Measurements from ENCODE around the gene CA11.
"Not testable (repeated sequence)": the region's sequence is repeated elsewhere in the genome, so short reads cannot be mapped to it uniquely, and the experiment has no call there.

The CA11 gene

DNA sequence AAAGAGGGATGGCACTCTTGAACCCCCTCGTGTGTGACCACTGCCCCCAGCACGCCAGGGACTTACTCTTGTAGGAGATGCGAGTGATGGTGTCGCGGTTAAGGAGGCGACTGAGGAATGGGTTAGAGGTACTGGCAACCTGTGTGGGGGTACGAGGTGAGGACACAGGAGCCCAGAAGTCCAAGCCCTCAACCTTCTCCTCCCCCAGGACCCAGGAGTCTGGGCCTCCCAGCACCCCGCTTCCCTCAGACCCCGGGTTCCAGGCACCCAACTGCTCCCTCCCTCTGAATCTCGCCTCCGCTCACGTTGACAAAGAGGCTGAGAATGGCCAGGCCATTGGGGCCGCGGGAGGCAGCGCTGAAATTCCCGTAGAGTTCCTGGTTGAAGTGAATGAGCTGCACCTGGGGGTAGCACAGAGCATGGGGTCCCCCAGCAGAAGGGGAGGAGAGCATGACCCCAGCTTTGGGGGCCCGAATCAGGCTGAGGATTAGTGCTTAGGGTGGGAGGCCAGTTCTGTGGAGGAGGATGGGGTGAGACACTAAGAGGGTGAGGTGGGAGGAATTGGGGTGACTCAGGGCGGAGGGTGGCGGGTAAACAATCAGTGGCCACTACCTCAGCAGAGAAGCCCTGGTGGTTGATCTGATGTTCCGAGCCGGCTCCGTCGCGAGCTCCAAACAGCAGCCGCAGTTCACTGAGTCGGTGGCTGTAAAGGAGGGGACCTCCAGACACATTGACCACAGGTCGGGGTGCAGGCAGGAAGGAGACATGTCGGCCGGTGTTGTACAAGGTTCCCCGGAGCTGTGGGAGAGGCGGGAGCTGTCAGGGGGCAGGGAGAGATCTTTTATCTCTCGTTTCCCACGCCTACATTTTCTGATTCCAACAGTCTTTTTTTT is 6.3 kb downstream of the CA11 start:
- DNase-seq = no peak

- DNase-seq = no peak
These were observed 7.1 kb downstream of the CA11 start for GRCh38 chr19:48638831-48639381.

DNA sequence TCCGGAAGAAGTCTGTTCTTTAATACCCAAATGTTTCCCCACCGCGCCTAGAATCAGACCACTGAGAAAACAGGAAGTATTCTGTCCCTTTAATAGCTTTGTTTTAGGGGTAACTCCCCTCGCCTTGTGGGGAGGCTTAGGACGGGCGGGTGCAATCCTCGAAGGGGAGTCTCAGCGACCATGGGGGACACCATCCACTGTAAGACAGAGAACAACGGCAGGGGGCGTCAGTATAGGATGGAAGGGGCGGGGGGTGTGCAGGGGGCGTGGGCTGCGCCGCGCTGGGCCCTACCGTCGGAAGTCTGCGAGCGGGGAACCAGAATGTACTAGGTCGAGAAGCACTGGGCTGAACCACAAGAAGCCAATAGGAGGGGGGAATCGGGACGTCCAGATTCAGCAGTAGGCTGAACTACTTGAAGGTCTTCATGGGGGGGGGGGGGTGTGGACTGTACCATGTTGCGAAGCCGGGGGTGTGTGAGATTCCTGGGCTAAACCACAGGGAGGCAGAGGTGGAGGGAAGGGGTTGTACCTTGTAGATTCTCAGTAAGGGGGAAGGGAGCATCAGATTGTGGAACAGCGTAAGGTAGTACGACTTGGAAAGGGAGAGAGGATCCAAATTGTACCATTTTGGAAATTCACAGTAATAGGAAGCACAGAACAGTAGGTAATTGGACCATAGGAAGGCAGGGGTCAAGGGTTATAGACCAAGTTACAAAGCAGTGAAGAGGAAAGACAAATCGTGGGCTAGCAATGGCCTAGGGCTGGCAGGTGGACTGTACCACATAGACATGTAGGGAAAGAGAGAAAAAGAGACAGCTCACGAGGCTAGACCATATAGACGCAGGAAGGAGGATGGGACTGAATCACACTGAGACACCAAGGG is 7.8 kb downstream of the CA11 start:
- no peak for DNase-seq

DNA sequence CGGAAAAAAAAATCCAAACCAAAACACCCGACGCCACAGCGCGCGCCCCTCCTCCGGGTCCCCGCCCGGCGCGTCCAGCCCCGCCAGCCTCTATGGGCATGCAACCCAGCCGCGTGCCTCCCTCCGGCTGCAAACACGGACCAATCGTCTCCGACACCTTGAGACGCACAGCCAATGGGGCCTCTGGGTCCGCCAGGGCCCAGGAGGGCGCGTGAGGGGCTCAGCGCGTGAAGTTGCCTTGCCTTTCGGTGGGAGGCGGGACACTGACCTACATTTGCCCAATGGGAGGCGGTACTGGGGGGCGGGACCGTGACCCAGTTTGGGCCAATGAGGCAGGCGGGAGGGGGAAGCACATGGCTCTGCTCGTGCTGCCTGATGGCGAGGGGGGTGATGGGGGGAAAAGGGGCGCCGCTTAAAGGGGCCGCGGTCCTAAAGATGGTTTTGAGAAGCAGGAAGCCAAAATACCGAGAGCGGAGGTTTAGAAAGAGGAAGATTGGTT is 8.5 kb downstream of the CA11 start:
- peak; percentile 88 for DNase-seq

- DNase-seq = no peak
These were observed 9.0 kb downstream of the CA11 start, which contains the start of gene DBP for GRCh38 chr19:48636859-48637448. DBP (minus strand) TSS chr19:48637379; CDS start chr19:48636994, 385 bp downstream.

DNA sequence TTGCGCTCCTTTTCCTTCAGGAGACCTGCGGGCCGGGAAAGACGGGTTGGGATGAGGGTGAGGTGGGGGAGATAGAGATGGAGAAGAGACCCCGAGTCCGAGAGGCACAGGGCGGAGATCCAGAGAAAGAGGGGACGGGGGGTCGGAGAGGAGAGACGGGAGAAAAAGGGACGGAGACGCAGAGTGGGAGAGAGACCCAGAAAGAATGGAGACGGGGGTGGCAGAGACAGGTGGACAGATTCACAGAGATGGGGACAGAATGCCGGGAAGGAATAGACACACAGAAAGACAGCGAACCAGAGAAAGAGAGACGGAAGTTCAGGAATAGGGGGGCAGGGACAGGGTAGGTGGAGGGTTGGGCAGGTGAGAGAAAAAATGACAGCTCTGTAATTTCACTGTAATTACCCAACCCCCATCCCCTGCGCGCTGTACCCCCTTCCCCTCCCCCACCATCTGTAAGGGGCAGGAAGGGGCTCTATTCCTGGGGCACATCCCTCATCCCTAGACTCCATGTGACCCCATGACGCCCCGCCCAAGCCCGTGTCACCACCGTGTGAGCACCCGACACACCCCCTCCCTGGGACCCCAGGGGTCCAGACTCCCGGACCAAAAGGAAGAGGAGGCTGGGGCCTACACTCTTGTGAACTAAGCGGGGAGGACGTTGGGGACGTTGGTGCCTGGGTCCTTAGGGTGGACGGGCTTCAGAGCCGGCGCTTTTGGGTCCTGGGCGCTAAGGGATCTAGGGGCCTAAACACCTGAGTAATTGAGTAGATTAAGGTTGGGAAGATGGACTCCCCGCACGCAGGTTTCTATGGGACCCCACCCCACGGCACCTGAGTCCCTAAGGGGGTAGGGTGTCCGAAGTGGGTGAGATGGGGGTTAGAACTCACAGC is 9.8 kb downstream of the CA11 start:
- no peak for DNase-seq

GRCh38 chr19:48635263-48635965 is 10.6 kb downstream of the CA11 start:
- DNase-seq = no peak

- peak; percentile 68 for DNase-seq
These were observed 11.3 kb downstream of the CA11 start for GRCh38 chr19:48634424-48635262.

GRCh38 chr19:48634036-48634342 is 12.0 kb downstream of the CA11 start:
- no peak for DNase-seq

DNA sequence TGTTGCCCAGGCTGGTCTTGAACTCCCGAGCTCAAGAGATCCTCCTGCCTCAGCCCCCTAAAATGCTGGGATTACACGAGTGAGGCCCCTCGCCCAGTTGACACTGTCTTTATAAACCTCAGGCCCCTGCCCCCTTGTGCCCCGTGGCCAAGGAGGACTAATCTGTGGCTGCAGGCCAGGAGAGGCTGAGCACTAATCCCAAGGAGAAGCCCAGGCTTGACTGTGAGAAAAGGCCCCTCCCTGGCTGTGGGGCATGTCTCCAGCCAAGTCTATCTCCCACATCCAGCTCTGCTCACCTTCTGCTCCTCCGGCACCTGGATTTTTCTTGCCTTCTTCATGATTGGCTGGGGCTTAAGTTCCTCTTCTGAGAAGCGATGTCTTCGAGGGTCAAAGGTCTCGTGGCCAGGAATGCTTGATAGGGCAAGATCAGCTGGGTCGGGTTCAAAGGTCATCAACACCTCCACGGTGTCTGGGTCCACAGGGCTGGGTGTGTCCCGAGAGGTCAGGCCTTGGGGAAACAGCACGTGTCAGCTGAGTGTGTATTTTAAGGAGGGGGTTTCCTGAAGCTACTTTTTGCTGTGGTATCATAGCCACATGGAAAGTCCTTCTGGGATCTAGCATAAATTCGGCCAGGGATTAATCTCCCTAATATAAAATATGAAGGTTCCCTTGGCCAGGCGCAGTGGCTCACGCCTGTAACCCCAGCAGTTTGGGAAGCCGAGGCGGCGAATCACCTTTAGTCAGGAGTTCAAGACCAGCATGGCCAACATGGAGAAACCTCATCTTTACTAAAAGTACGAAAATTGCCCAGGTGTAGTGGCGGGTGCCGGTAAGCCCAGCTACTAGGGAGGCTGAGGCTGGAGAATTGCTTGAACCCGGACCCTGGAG is 12.6 kb downstream of the CA11 start:
- no peak for DNase-seq

DNA sequence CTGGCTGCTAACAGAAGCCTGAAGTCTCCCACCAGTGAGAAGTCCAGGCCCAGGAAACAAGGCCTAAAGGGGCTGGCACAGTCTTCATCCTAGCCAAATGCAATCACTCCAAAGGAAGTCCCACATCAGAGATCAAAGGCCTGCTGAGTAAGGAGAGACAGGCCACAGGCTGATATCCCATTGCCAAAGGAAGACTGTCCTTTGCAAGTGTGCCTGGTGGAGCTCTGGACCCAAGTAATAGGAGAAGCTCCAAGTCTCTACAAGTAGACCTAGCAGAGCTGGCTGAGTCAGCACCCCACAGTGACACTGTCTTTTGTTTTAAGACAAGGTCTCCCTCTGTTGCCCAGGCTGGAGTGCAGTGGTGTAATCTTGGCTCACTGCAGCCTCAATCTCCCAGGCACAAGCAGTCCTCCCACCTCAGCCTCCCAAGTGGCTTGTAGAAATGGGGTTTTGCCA is 13.3 kb downstream of the CA11 start:
- DNase-seq = peak; percentile 25

- DNase-seq = not testable (repeated sequence)
These were observed 13.7 kb downstream of the CA11 start for GRCh38 chr19:48632286-48632685.

- DNase-seq = no peak
These were observed 14.8 kb downstream of the CA11 start for GRCh38 chr19:48631225-48631624.

DNA sequence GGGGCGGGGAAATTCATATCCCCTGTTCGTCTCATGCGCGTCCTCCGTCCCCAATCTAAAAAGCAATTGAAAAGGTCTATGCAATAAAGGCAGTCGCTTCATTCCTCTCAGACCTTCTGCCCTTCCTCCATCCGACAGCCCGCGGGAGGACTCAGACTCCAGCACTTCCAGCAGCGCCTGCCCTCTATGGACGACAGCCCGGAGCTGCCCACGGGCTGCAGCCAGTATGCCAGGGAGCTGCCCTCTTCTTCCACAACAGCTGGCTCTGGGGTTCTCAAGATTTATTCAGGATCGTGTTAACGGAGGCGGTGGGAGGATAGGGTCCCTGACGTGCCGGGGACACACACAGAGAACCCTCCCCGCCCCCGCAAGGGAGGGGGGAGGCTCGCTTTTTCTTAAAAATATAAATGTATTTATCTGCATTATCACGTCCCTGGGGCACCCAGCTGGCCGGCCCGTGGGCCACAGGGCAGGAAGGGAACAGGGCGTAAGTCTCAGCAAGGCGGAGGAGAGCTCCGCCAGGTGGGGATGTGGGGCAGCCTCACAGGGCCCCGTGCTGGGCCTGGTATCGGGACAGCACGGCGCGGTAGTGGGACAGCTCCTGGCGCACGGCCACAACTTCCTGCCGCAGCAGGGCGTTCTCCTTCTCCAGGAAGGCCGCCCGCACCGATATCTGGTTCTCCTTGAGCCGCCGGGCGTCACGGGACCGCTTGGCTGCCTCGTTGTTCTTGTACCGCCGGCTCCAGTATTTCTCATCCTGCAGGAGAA is 15.5 kb downstream of the CA11 start:
- no peak for DNase-seq

GRCh38 chr19:48629599-48630295 is 16.2 kb downstream of the CA11 start:
- DNase-seq = no peak

DNA sequence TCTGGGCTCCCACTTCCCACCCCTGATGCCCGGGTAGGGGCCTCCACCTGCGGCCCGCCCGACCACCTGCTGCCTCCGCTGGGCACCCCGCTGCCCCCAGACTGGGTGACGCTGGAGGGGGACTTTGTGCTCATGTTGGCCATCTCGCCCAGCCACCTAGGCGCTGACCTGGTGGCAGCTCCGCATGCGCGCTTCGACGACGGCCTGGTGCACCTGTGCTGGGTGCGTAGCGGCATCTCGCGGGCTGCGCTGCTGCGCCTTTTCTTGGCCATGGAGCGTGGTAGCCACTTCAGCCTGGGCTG is 16.7 kb downstream of the CA11 start:
- DNase-seq = no peak

DNA sequence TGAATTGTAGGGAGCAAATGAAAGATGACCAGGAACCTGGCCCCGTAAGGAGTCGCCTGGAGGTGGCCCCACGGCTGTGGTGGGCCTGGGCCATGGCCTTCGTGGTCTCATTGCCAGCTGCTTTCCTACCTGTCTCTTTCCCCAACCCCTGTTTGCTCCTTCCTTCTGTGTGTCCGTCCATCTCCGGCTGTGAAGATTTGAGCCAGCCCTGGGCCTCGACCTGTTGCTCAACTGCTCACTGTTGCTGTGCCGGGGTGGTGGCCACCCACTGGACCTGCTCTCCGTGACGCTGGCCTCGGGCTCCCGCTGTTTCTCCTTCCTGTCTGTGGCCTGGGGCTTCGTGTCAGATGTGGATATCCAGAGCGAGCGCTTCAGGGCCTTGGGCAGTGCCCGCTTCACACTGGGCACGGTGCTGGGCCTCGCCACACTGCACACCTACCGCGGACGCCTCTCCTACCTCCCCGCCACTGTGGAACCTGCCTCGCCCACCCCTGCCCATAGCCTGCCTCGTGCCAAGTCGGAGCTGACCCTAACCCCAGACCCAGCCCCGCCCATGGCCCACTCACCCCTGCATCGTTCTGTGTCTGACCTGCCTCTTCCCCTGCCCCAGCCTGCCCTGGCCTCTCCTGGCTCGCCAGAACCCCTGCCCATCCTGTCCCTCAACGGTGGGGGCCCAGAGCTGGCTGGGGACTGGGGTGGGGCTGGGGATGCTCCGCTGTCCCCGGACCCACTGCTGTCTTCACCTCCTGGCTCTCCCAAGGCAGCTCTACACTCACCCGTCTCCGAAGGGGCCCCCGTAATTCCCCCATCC is 17.3 kb downstream of the CA11 start:
- no peak for DNase-seq

All from GOT3 (cell line).